ENCODE data around the gene CELF4. TPM values are rescaled to one million over a fixed set of nuclear protein-coding genes. Genes with fewer than 3 reads are reported as not detected.

The CELF4 gene
- total RNA-seq, 3 donors from 2014 or later (not counting 1 experiment from before 2014, with no cell fraction given): not detected

- H3K27me3 Mint-ChIP-seq (ENCODE audit: low read depth in 2 of 2): peaks cover 5 to 22% of the 10 kb centered on the region in 2 donors
- no peaks in the 10 kb centered on the region for H3K27me3 ChIP-seq (ENCODE audit: control insufficient read depth, insufficient read depth, low read length)
- no peak overlapping the region for H3K27ac ChIP-seq (ENCODE audit: low read length)
- H3K4me1 ChIP-seq (ENCODE audit: control insufficient read depth, insufficient read depth, low read length): no peaks in the 10 kb centered on the region
- H3K9me3 ChIP-seq (ENCODE audit: control insufficient read depth, insufficient read depth, low read length): no peaks in the 10 kb centered on the region
- no peaks in the 10 kb centered on the region for H3K36me3 Mint-ChIP-seq
- no peak overlapping the region for H3K4me3 ChIP-seq (ENCODE audit: low read length)
- peaks cover 0 to 2% of the 10 kb centered on the region in 2 donors for H3K9me3 Mint-ChIP-seq
- intact Hi-C loops (cut with micrococcal nuclease): no loop called here
- no peak overlapping the region for H3K4me3 Mint-ChIP-seq
- no peaks in the 10 kb centered on the region for H3K4me1 Mint-ChIP-seq
- H3K27ac Mint-ChIP-seq: no peak overlapping the region
- DNase-seq (no peak), ATAC-seq (no peak)
- no peaks in the 10 kb centered on the region for H3K36me3 ChIP-seq (ENCODE audit: control insufficient read depth, insufficient read depth, low read length)
- TF ChIP-seq CTCF (IDR thresholded peaks at IDR 0.05): no peak
- 44% methylated on average over 1 of the region's 1 CpG for WGBS (ENCODE audit: insufficient coverage)
Measured at GRCh38 chr18:37492952-37493351, 72.6 kb downstream of the CELF4 start.

- peaks cover 16 to 34% of the 10 kb centered on the region in 2 donors for H3K27me3 Mint-ChIP-seq (ENCODE audit: low read depth in 2 of 2)
- peaks cover 0 to 4% of the 10 kb centered on the region in 2 donors for H3K4me1 Mint-ChIP-seq
- Histone ChIP-seq H3K36me3 (ENCODE audit: control insufficient read depth, insufficient read depth, low read length) (no peaks in the 10 kb centered on the region), H3K27ac (ENCODE audit: low read length) (no peak overlapping the region), H3K4me1 (ENCODE audit: control insufficient read depth, insufficient read depth, low read length) (no peaks in the 10 kb centered on the region), H3K9me3 (ENCODE audit: control insufficient read depth, insufficient read depth, low read length) (no peaks in the 10 kb centered on the region), H3K27me3 (ENCODE audit: control insufficient read depth, insufficient read depth, low read length) (peaks cover 6% of the 10 kb centered on the region), H3K4me3 (ENCODE audit: low read length) (no peak overlapping the region)
- WGBS (ENCODE audit: insufficient coverage): 73% methylated on average over 10 of the region's 10 CpGs
- intact Hi-C loops (cut with micrococcal nuclease): no loop called here
- DNase-seq (no peak), ATAC-seq (no peak)
- H3K27ac Mint-ChIP-seq: no peak overlapping the region
- TF ChIP-seq CTCF (IDR thresholded peaks at IDR 0.05): no peak
- H3K36me3 Mint-ChIP-seq: no peaks in the 10 kb centered on the region
- H3K4me3 Mint-ChIP-seq: no peak overlapping the region
- peaks cover 0 to 2% of the 10 kb centered on the region in 2 donors for H3K9me3 Mint-ChIP-seq
Measured at GRCh38 chr18:37491526-37491925, 74.1 kb downstream of the CELF4 start.

- H3K36me3 Mint-ChIP-seq: no peaks in the 10 kb centered on the region
- ATAC-seq (no peak), DNase-seq (no peak)
- Histone ChIP-seq H3K9me3 (ENCODE audit: control insufficient read depth, insufficient read depth, low read length) (no peaks in the 10 kb centered on the region), H3K27me3 (ENCODE audit: control insufficient read depth, insufficient read depth, low read length) (peaks cover 14% of the 10 kb centered on the region), H3K27ac (ENCODE audit: low read length) (no peak overlapping the region), H3K4me3 (ENCODE audit: low read length) (no peak overlapping the region), H3K4me1 (ENCODE audit: control insufficient read depth, insufficient read depth, low read length) (no peaks in the 10 kb centered on the region), H3K36me3 (ENCODE audit: control insufficient read depth, insufficient read depth, low read length) (no peaks in the 10 kb centered on the region)
- H3K9me3 Mint-ChIP-seq: peaks cover 0 to 2% of the 10 kb centered on the region in 2 donors
- H3K4me3 Mint-ChIP-seq: no peak overlapping the region
- intact Hi-C loops (cut with micrococcal nuclease): no loop called here
- H3K27ac Mint-ChIP-seq: no peak overlapping the region
- WGBS (ENCODE audit: insufficient coverage): no CpG with 5 or more reads among the region's 3 CpGs
- no peak for TF ChIP-seq CTCF (IDR thresholded peaks at IDR 0.05)
- H3K4me1 Mint-ChIP-seq: peaks cover 0 to 9% of the 10 kb centered on the region in 2 donors
- H3K27me3 Mint-ChIP-seq (ENCODE audit: low read depth in 2 of 2): peaks cover 24 to 43% of the 10 kb centered on the region in 2 donors
Measured at GRCh38 chr18:37489998-37490397, 75.6 kb downstream of the CELF4 start.

GRCh38 chr18:37489011-37489410, 76.6 kb downstream of the CELF4 start:
- H3K9me3 ChIP-seq (ENCODE audit: control insufficient read depth, insufficient read depth, low read length): no peaks in the 10 kb centered on the region
- no peak for ATAC-seq
- no peaks in the 10 kb centered on the region for H3K4me1 ChIP-seq (ENCODE audit: control insufficient read depth, insufficient read depth, low read length)
- no peaks in the 10 kb centered on the region for H3K36me3 ChIP-seq (ENCODE audit: control insufficient read depth, insufficient read depth, low read length)
- H3K36me3 Mint-ChIP-seq: no peaks in the 10 kb centered on the region
- H3K27ac Mint-ChIP-seq: no peak overlapping the region
- H3K27me3 Mint-ChIP-seq (ENCODE audit: low read depth in 2 of 2): peaks cover 32 to 52% of the 10 kb centered on the region in 2 donors
- H3K27ac ChIP-seq (ENCODE audit: low read length): no peak overlapping the region
- peaks cover 0 to 9% of the 10 kb centered on the region in 2 donors for H3K4me1 Mint-ChIP-seq
- H3K9me3 Mint-ChIP-seq: peaks cover 0 to 2% of the 10 kb centered on the region in 2 donors
- WGBS (ENCODE audit: insufficient coverage): 77% methylated on average over 9 of the region's 9 CpGs
- no peak overlapping the region for H3K4me3 Mint-ChIP-seq
- DNase-seq: no peak
- peaks cover 19% of the 10 kb centered on the region for H3K27me3 ChIP-seq (ENCODE audit: control insufficient read depth, insufficient read depth, low read length)
- TF ChIP-seq CTCF (IDR thresholded peaks at IDR 0.05): no peak
- no peak overlapping the region for H3K4me3 ChIP-seq (ENCODE audit: low read length)
- intact Hi-C loops (cut with micrococcal nuclease): no loop called here
